Mesodermal cell (in vitro differentiated cells): ENCODE measurements around the gene GLCE.

Experiments
- H3K27ac ChIP-seq: 2 replicates; pipeline ENCODE4 v1.7.0; 2013; ENCODE audit warnings: mild to moderate bottlenecking, low read depth, low read length, moderate library complexity; ENCODE audit not compliant: severe bottlenecking
- H3K36me3 ChIP-seq: 2 replicates; pipeline ENCODE4 v1.7.1; 2013; ENCODE audit warnings: mild to moderate bottlenecking, low read length, moderate library complexity; ENCODE audit not compliant: control insufficient read depth, insufficient read depth
- H3K4me1 ChIP-seq: one replicate; pipeline ENCODE4 v1.7.1; 2013; ENCODE audit warnings: mild to moderate bottlenecking, low read length; ENCODE audit not compliant: insufficient read depth, control insufficient read depth, poor library complexity, severe bottlenecking
- H3K4me3 ChIP-seq: 2 replicates; pipeline ENCODE4 v1.7.0; 2013; ENCODE audit warnings: low read length, control low read depth, mild to moderate bottlenecking; ENCODE audit not compliant: insufficient read depth, poor library complexity, severe bottlenecking; ENCODE audit errors: extremely low read depth
- H3K9me3 ChIP-seq: 2 replicates; pipeline ENCODE4 v1.7.1; 2013; ENCODE audit warnings: mild to moderate bottlenecking, low read length, moderate library complexity; ENCODE audit not compliant: control insufficient read depth
- WGBS, 2 experiments: methylation state at CpG; one replicate each; pipeline ENCODE4 v1.1.5; 2013; ENCODE audit warnings: missing lambda C conversion rate in 2 of 2; ENCODE audit not compliant: insufficient coverage in 2 of 2; 5-methylcytosine and 5-hydroxymethylcytosine counted together

GLCE gene

DNA sequence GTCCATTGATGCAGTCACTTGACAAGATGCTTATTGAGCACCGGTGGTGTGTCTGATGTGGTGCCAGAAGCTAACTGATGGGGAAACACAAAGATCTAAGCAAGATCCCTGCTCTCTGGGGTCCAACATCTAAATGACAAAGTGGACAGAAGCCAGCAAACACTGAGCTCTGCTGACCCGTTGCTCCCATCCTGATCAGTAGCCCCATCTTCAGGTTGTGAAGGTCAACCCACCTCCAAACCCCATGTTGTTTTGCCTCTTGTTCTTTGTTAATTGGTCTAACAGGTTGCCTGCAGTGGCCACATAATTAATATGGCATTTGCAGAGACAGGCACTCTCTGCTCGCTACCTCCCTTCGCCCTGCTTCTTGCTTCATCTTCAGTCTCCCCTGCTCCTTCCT lies 21.5 kb upstream of the GLCE start:
- Histone ChIP-seq H3K36me3 (no peaks in the 10 kb centered on the region), H3K4me1 (no peaks in the 10 kb centered on the region), H3K9me3 (no peaks in the 10 kb centered on the region), H3K4me3 (no peak overlapping the region), H3K27ac (no peak overlapping the region)
- 69 to 73% methylated on average over 3 to 4 of the region's 4 CpGs for WGBS, 2 experiments

DNA sequence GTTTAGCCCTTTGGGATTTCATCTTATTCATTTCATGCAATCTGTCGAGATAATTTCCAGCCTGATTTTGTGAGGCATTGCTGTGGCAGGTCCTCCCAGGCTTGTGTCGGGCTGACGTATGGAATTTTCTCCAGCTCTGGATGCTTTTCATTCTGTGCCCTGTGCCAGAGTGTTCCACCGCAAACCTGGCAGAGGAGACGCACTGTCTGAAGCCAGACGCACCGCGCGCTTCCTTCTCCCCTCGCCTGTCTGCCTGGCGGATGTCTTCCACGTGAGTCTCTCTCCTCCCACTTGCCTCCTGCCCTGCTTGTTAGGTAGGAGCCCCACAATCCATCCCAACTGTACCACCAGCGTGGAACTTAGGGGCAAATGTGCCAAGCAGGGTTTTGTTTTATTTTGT lies 20.1 kb upstream of the GLCE start:
- Histone ChIP-seq H3K9me3 (no peaks in the 10 kb centered on the region), H3K36me3 (no peaks in the 10 kb centered on the region), H3K4me3 (no peak overlapping the region), H3K4me1 (no peaks in the 10 kb centered on the region), H3K27ac (no peak overlapping the region)
- WGBS, 2 experiments, result 96 to 98% methylated on average over 7 to 12 of the region's 13 CpGs

DNA sequence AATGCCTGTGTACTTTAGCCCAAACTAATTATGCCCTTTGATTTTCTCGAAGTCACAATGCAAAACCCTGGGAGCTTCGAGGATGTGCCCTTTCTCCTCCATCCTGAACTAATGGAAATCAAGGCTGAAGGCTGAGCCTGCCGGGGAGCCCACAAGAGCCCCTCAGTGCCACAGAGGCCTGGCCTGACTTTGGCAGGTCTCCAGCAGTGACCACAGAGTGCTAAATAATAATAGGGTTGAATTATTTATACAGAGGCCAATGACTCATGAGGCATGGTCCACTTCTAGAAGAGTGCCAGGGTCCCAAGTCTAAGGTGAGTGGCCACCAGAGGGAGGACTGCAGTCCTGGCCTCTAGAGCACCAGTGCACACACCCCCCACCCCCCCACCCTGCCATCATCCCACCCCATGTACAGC lies 19.1 kb upstream of the GLCE start:
- 88 to 89% methylated on average over 2 to 3 of the region's 3 CpGs for WGBS, 2 experiments
- no peaks in the 10 kb centered on the region for H3K9me3 ChIP-seq
- H3K4me1 ChIP-seq, result no peaks in the 10 kb centered on the region
- H3K4me3 ChIP-seq, result no peak overlapping the region
- H3K27ac ChIP-seq, result no peak overlapping the region
- no peaks in the 10 kb centered on the region for H3K36me3 ChIP-seq

DNA sequence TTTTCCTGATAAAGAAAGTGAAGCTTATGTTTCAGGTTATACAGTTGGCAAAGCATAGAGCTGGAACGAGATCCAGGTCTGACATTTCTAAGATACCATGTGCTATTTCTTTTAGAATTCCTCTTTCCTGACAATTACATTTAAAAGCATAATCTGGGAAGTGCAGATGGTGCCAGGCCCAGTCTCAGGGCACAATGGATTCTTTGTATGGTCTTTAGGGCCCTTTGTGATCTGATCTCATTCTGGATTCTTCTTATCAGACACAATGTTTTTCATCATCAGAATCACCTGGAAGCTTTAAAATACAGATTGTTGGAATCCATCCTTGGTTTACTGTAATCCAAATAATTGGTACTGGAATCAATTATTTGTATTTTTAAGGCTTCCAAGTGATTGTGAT lies 18.6 kb upstream of the GLCE start:
- 86% methylated on average over 1 of the region's 1 CpG; no CpG with 5 or more reads in 1 of the 2 experiments for WGBS, 2 experiments

DNA sequence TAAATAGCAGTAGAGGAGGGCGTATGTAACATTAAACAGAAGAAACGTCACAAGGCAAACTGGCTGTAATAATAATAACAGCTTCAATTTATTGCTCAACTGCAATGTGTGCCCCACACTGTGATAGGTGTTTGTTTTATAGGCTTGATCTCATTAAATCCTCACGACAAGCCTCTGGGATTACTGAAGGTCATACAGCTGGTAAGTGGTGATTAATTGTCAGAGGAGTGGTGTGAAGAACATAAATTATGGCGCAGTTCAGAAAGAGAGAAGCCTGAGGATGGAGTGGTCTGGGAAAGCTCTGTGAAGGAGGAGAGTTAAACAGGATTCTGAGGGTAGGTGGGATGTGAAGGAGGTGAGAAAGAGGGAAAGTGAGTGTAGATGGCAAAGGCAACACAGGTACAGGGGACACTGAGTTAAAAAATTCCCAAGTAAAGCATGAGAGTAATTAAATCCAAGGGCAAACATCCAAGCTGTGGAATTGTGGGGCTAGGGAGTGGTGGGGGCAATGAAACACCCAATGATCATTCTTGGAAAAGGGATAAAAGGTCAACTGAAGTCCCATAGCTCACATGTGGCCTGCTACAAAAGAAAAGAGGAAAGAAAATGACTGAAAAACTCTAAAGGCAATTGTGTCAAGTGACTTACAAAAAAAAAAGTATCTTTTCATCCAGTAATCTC lies 16.5 kb upstream of the GLCE start:
- H3K36me3 ChIP-seq, result no peaks in the 10 kb centered on the region
- no peaks in the 10 kb centered on the region for H3K9me3 ChIP-seq
- H3K27ac ChIP-seq, result no peak overlapping the region
- no peaks in the 10 kb centered on the region for H3K4me1 ChIP-seq
- no peak overlapping the region for H3K4me3 ChIP-seq
- WGBS, 2 experiments, result 85 to 88% methylated on average over 2 of the region's 4 CpGs

More for the DNA sequence above, 18.6 kb upstream of the GLCE start:
- no peaks in the 10 kb centered on the region for H3K4me1 ChIP-seq
- H3K36me3 ChIP-seq, result no peaks in the 10 kb centered on the region
- no peak overlapping the region for H3K4me3 ChIP-seq
- no peaks in the 10 kb centered on the region for H3K9me3 ChIP-seq
- no peak overlapping the region for H3K27ac ChIP-seq

DNA sequence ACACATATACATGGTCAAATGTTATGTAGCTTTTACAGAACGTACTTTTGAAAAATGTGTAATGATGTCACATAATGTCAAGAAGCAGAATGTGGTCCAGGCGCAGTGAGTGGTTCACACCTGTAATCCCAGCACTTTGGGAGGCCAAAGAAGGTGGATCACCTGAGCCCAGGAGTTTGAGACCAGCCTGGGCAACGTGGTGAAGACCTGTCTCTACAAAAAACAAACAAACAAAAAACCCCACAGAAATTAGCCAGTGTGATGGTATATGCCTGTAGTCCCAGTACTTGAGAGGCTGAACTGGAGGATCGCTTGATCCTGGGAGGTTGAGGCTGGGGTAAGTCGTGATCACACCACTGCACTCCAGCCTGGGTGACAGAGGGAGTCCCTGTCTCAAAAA lies 15.9 kb upstream of the GLCE start:
- Histone ChIP-seq H3K27ac (no peak overlapping the region), H3K9me3 (no peaks in the 10 kb centered on the region), H3K4me1 (no peaks in the 10 kb centered on the region), H3K36me3 (no peaks in the 10 kb centered on the region), H3K4me3 (no peak overlapping the region)
- WGBS, 2 experiments, result 90 to 96% methylated on average over 1 to 3 of the region's 5 CpGs

DNA sequence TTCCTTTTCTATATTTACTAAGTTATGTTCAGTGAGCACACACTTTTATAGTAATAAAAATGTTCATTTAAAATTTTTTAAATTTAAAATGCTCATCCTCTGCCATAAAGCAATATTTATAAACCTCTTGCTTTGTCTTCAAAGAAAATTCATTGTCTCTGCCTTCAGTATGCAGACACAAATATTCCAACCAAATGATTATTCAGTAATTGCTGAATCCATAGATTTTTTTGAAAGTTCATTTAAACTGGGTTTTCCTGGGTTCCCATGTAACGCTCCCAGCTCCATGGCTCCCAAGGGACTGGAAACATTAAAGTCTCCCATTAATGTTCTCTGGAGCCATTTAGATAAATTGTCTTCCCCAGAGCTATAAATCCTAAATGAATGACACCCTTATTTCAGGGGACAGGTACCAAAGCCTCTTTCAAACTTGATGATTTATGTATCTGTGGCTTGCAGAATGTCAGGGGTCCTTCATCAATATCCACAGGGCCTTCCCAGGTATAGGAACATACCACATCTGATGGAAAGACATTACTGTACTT lies 15.2 kb upstream of the GLCE start:
- no peak overlapping the region for H3K27ac ChIP-seq

DNA sequence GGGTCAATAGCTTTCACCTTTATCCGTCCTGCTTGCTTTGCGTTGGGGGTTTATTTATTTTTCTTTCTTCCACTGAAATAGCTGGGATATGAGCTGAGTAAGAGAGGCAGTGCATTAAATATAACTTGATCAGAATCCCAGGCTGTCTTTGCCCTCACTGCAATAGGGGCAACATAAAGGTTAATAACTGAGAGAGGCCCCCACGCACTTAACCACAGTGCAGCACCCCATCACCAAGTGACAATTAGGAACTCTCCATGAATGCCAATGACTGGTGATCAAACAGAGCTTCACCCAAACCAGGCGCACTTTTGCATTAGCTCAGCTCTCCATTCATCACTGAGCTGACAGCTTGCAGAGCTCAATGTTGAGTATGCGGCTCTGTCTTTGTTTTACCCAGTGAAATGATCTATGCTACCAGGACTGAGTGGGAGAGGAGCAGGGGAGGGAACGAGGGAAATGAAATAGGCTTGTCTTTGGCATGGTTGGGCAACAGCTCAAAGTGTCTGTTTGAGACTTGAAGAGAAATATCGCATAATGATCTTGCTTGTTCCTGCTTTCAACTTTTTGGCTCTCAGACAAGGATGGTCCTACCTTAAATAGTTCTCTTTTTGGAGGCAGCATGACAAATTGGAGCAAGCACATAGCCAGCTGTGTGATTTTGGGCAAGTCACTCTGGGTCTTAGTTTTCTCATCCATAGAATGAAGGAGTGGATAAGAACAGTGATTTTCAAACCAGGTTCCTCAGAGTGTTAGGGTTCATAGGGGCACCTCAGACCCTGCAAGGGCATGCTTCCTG lies 14.5 kb upstream of the GLCE start:
- Histone ChIP-seq H3K36me3 (no peaks in the 10 kb centered on the region), H3K4me3 (no peak overlapping the region), H3K27ac (peak overlapping the region; percentile 33), H3K4me1 (no peaks in the 10 kb centered on the region), H3K9me3 (no peaks in the 10 kb centered on the region)
- WGBS, 2 experiments, result 57 to 65% methylated on average over 4 to 5 of the region's 7 CpGs

More for the DNA sequence above, 15.2 kb upstream of the GLCE start:
- Histone ChIP-seq H3K9me3 (no peaks in the 10 kb centered on the region), H3K4me1 (no peaks in the 10 kb centered on the region), H3K4me3 (no peak overlapping the region), H3K36me3 (no peaks in the 10 kb centered on the region)
- 86 to 100% methylated on average over 1 of the region's 1 CpG for WGBS, 2 experiments

DNA sequence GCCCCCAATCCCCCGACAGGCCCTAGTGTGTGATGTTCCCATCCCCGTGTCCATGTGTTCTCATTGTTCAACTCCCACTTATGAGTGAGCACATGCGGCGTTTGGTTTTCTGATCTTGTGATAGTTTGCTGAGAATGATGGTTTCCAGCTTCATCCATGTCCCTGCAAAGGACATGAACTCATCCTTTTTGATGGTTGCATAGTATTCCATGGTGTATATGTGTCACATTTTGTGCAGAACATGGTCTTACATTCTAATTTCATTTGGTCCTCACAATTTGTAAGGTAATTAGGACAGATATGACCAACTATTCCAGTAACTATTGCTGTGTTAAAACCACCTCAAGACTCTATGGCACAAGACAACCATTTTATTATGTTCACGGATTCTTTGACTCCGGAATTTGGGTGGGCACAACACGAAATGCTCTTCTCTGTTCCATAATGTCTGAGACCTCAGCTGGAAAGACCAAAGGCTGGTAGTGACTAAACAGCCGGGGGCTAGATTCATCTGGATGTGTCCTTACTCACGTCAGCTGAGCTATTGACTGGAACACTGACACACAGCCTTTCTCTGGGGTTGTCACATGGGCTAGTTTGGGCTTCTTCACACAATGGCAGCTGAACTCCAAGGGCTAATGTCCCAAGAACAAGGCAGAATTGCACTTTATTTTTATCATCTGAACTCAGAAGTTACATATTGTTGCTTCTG lies 13.6 kb upstream of the GLCE start:
- H3K36me3 ChIP-seq, result no peaks in the 10 kb centered on the region
- H3K9me3 ChIP-seq, result no peaks in the 10 kb centered on the region
- H3K27ac ChIP-seq, result no peak overlapping the region
- H3K4me1 ChIP-seq, result no peaks in the 10 kb centered on the region
- WGBS, 2 experiments, result 85 to 93% methylated on average over 5 to 9 of the region's 9 CpGs
- H3K4me3 ChIP-seq, result no peak overlapping the region

DNA sequence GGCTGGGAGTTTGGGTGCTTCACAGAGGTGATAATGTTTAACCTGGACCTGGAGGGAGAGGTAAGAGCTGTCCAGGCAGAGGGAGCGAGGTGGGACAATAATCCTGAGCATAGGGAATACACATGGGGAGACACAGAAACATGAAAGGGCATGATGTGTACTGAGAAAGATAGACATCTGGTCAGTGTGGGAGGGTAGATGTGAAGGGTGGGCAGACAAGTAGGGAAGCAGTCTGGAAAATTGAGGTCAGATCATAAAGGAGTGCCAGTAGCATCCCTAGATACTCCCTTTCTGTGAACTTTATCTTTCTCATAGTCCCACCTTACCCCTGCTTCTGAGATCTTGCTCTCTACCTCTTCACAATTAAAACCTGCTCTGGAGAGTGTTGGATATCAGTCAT lies 12.0 kb upstream of the GLCE start:
- Histone ChIP-seq H3K36me3 (no peaks in the 10 kb centered on the region), H3K4me1 (no peaks in the 10 kb centered on the region), H3K27ac (no peak overlapping the region), H3K4me3 (no peak overlapping the region), H3K9me3 (no peaks in the 10 kb centered on the region)
- WGBS, 2 experiments, result 90% methylated on average over 1 of the region's 1 CpG; no CpG with 5 or more reads in 1 of the 2 experiments
